Measurements from ENCODE around the gene ANK3.

DNA sequence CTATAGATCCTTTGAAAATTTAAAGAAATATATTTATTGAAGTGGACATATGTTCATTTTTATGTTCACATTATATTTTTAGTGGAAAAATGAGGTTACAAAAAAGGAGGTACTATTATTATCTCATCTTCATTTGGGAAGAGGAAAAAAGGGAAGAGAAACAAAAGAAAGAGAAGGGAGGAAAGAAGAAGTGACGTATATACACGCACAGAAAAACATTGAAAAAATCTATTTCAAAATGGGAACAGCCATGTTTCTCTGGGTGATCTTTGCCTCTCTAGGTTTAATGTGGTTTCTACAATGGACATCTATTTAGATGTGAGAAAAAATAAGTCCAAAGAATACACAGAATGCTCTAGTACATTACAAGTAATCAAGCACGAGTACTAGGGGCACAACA, 14.8 kb downstream of the ANK3 start:
- TF ChIP-seq, protein P1, sequence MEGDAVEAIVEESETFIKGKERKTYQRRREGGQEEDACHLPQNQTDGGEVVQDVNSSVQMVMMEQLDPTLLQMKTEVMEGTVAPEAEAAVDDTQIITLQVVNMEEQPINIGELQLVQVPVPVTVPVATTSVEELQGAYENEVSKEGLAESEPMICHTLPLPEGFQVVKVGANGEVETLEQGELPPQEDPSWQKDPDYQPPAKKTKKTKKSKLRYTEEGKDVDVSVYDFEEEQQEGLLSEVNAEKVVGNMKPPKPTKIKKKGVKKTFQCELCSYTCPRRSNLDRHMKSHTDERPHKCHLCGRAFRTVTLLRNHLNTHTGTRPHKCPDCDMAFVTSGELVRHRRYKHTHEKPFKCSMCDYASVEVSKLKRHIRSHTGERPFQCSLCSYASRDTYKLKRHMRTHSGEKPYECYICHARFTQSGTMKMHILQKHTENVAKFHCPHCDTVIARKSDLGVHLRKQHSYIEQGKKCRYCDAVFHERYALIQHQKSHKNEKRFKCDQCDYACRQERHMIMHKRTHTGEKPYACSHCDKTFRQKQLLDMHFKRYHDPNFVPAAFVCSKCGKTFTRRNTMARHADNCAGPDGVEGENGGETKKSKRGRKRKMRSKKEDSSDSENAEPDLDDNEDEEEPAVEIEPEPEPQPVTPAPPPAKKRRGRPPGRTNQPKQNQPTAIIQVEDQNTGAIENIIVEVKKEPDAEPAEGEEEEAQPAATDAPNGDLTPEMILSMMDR (IDR thresholded peaks at IDR 0.05; ENCODE audit: low read length): no peak
- TF ChIP-seq EZH2 (optimal IDR thresholded peaks at IDR 0.05; ENCODE audit: low read depth, low read length) (no peak), EZH2phosphoT487 (IDR thresholded peaks at IDR 0.05; ENCODE audit: low read length) (no peak)

All from MM.1S (cell line).